NCI-H2227 (cell line): ENCODE data around the gene COL23A1.

Experiments
- DNase-seq: peaks from one replicate; lab custom pipeline; 2025; ENCODE audit not compliant: unreplicated experiment; lab: John Stamatoyannopoulos, UW

The COL23A1 gene

DNA sequence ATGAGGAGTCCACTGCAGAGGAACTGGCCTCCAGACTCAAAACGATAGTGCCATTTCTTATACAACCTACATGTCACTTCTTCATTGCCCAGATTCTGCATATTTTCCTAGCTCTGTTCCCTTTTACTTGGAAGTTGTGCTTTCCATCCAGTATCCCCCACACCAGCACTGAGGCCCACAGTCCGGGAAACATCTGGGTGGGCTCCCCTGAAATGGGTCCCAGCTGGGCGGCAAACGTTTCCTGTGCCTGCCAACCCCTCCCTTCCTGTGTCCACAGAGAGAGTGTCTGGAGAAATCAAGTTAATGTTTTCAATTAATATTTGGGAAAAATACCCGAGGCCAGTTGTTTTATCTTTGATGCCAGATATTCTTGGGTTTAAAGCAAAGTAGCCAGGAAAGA is 111.8 kb downstream of the COL23A1 start:
- DNase-seq = no peak

DNA sequence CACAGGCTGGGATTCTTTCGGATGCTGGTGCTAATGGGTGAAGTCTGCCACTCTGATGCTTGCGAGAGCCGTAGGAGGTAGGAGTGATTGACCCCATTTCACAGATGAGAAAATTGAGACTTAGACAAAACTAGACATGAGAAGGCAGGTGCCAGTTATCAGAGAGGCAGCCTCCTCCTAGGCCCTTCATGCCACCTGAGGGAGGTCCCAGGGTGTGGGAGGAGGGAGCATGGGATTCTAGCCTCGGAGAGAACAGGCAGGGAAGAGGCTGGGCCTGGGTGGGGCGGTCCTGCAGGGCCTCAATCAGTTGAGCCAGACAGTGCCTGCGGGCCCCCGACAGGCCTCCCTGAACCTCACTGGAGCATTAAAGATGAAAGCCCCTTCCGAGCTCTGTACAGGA is 112.4 kb downstream of the COL23A1 start:
- no peak for DNase-seq

GRCh38 chr5:178476972-178477754 is 113.0 kb downstream of the COL23A1 start:
- DNase-seq = no peak

DNA sequence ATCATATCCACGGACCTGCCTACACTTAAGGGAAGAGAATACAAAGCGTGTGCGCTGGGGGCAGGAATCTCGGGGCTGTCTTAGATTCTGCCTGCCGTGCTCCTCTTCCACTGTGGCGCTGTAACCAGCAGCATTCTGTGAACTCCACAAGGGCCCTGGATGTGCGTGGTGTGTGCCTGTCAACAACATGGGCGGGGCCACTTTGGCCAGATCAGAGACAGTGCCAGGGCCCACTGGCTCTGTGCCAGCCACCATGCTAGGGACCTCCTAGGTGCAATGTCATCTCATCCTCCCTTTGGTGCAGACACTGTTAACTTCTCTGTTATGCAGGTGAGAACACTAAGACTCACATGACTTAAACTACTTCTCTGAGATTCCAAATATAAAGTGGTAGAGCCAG is 113.7 kb downstream of the COL23A1 start:
- DNase-seq = no peak

DNA sequence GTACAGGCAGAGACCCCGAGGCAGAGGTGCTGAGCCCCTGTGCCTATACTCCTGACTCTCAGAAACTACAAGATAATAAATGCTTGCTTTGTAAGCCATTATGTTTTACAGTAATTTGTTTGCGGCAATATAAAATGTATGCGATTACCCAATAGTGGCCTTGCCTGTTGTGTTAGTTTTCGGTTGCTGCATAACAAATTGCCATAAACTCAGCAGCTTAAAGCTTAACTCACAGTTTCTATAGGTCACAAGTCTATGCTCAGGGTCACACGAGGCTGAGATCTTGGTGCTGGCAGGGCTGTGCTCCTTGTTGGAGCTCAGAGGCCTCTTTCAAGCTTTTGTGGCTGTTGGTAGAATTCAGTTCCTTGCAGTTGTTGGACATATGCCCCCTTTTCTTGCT is 114.8 kb downstream of the COL23A1 start:
- DNase-seq = no peak

DNA sequence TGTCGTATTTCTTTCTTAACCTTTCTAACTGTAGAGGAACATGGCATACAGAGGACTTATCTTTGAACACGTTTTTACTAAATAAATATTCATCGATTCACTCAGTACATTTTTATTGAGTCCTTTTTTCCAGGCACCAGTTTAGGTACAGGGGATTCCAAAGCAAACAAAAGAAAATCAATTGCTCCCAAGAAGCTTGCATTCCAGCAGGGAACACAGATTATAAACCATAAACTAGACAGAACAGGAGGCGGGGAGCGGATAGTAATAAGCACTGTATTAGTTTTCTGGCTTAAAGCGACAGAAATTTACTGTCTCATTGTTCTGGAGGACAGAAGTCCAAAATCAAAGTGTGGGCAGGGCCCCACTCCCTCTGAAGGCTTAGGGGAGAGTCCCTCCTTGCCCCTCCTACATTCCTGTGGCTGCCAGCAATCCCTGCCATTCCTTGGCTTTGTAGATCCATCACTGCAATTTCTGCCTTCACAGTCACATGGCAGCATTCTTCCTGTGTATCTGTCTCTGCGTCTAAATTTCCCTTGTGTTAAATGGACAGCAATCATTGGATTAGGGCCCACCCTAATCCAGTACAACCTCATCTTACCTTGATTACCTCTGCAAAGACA is 115.5 kb downstream of the COL23A1 start:
- DNase-seq = no peak

GRCh38 chr5:178473854-178474253 is 116.3 kb downstream of the COL23A1 start:
- DNase-seq = no peak

DNA sequence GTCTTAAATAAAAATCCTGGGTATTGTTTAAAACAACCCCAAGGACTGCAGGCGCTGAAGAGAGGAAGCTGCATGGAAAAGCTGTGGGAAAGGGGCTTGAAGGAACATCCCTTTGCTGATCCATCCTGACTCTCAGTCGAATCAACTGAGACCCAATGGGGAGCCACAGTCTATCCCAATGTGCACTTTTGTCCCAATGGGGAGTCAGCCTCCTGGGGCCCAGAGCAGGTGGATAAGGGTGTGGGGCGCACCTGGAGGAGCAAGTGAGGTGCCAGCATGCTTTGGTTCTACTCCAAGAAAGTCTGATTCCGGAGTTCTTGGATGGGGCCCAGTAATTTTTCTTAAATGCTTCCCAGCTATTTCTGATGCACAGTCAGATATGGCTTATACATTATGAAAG is 118.1 kb downstream of the COL23A1 start:
- DNase-seq = no peak

- no peak for DNase-seq
Measured at GRCh38 chr5:178471711-178472110, 118.5 kb downstream of the COL23A1 start.

- DNase-seq = no peak
Measured at GRCh38 chr5:178470760-178471025, 119.5 kb downstream of the COL23A1 start.

GRCh38 chr5:178469975-178470759 is 120.0 kb downstream of the COL23A1 start:
- DNase-seq = no peak

DNA sequence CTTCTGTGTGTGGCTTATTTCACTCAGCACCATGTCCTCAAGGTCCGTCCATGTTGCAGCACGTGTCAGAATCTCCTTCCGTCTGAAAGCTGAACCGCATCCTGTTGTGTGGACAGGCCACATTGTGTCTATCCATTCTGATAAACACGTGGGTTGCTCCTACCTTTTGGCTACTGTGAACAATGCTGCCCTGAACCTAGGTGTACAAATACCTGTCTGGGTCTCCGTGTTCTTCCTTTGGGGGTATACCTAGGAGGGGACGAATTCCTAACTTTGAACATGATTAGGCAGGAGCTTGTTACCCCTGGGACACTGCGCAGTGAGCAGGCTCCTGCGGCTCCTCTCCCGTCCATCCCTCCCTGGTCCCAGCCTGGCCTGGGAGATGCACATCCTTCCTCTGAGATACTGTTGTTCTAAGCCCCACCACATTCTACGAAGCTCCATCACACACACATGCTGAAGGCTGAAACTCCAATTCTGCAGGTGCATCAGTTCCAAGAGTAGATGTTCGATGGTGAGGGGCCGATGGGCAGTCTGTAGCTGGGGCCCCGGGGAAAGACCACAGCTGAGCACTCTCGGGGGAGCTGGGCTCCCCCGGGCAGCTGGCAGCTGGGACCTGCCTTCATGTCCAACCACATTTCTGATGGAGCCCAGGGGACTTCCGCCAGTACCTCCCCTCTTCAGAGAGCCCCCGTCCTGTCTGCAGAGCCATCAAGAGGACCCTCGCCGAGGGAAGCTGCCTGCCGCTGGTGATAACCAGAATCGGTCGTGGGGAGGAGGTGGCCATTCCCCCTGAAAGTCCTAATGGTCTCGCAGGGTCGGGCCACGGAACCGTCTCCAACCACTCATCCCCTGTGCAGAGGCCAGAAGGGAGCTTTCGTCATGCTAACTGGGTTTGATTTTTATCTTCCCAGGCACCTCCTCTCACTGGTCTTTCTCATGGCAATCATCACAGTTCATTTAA is 120.9 kb downstream of the COL23A1 start:
- no peak for DNase-seq

DNA sequence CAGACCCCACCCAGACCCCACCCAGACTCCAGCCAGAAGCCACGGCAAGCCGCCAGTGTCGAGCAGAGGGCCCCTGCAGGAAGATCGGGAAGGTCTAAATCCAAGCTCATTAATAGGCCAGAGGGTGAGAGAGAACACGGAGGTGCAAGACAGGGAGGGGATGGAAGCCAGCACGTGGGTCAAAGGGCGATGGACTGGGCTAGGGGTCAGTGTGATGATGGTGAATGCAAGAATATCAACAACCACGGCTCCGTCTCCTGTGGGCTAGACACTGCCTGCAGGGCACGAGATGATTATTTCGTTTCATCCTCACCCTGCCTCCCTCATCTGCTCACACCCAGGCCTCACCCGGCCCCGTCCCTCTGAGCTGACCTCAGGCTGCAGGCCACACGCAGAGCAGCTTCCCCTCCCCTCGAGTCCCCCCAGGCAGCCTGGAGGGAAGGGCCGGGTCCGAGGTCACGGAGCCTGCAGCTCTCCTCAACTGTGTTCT is 122.0 kb downstream of the COL23A1 start:
- no peak for DNase-seq

DNA sequence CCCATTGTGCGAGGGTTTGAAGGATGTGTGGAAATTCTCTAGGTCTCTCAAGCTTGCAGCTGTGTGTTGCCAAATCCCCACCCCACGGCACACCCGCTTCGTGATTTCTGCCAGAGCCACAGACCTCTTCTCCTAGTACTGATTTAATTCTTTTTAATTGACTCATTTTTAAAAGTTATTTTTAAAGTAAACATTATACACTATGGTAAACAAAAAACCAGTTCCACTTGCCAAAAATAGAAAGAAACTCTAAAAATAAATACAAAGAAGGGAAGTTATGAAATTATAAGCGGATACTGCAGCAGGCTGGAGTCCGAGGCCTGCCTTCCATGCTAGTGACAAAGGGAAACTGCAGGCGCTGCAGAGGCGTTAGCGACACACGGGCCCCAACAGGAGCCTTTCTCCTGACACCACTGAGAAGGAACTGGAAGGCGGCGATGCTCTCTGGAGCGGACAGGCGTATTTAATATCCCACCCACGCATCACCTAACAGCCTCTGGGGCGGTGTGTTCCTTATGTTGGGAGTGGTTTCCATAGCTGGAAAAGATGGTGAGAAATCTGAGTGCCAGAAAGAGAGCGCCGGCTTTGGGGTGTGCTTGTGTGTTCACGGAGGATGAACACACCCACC is 122.5 kb downstream of the COL23A1 start:
- no peak for DNase-seq

DNA sequence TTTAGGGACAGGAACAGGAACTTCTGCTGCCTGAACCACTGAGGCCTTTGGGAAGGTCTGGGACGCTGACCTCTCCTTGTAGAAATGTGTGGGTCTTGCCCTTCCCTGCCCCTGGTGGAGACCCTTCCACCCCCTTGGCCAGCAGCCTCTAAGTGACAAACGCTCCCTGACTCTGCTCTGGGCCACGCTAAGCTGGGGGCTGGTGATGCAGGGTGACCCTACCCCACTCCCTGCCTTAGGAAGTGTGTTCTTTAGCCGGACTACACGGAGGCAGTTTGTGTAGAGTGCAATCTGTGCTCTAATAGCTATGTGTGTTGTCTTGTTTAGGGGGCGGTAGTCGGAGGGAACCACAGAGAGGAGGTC is 123.0 kb downstream of the COL23A1 start:
- DNase-seq = no peak

DNA sequence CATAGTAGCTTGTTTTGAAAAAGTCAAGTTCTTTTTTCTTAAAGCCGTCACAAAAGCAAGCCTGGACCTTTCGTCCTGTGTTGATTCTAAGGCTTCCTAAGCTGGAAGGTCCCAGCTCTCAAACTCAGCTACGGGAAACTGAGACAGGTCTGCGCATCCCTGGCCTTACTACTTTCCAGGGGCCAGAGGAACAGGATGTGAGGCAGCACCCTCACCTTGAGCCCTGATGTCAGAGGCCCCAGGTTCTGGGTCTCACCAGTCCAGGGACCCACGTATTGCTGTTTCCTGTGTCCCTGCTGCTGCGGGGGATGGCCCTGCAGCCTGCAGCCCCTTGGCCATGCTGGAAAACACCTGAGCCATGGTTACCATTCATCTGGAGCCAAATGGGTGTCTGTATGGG is 123.9 kb downstream of the COL23A1 start:
- no peak for DNase-seq

- no peak for DNase-seq
Measured at GRCh38 chr5:178465861-178466288, 124.3 kb downstream of the COL23A1 start.

- DNase-seq = no peak
Measured at GRCh38 chr5:178465228-178465860, 124.8 kb downstream of the COL23A1 start.

- no peak for DNase-seq
Measured at GRCh38 chr5:178464431-178465048, 125.7 kb downstream of the COL23A1 start.
